GM18499 (cell line): Measurements from ENCODE around the gene PTPN3.
"Not testable (repeated sequence)": the region's sequence is repeated elsewhere in the genome, so short reads cannot be mapped to it uniquely, and the experiment has no call there.

ENCODE experiments used
- ATAC-seq: cut with Tn5 transposase; IDR thresholded peaks from one replicate; pipeline ENCODE4 v1.9.1; 2021; ENCODE audit warnings: moderate number of reproducible peaks; ENCODE audit not compliant: insufficient read depth, unreplicated experiment

Gene PTPN3

DNA sequence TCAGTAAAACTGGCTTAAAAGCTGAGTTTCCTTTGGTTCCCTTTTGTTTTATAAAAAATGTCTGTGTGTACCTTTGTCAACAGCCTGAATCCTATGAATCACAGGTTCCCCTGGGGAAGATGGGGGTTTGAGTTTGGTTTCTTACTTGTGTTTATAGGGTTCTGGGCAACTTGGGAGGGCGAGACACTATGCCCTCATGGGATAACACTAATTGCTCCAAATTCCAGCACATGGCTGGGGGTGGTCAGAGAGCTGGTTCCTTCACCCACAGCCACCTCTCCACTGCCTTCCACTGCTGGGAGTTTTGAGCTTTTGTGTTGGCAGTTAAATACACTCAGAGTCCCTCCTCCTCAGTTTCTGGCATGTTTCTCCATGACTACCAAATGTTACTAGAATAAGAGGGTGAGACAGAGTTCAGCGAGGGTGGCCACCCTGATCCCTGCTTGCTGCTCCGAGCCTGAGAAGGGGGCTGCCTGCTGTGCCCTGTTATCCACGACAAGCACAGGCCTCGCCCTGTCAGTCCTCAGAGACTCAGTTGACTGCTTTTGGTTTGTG, 94.3 kb downstream of the PTPN3 start:
- no peak for ATAC-seq

DNA sequence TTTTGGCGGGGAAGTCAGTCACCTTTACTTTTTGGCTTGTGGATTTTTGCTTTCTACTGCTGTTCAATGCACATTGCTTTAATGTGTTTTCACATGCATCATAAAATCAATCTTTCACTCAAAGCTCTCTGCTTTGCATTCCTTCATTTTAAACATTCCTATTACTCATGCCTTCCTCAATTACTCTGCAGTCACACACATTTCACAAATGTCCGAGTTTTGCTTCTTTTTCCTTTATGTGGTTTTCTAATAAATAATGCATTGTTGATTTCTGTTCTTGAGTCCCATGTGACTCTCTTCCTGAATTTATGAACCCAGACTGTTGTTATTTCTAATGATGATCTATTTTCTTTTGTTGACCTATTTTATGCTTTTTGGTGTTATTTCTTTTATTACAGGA, 95.0 kb downstream of the PTPN3 start:
- ATAC-seq: no peak

GRCh38 chr9:109401990-109402318, 96.2 kb downstream of the PTPN3 start:
- no peak for ATAC-seq

GRCh38 chr9:109401169-109401989, 96.7 kb downstream of the PTPN3 start:
- no peak for ATAC-seq

GRCh38 chr9:109399258-109399767, 98.8 kb downstream of the PTPN3 start:
- peak; percentile 48 for ATAC-seq

GRCh38 chr9:109391176-109391575, 106.9 kb downstream of the PTPN3 start:
- no peak for ATAC-seq

GRCh38 chr9:109387856-109388255, 110.3 kb downstream of the PTPN3 start:
- no peak for ATAC-seq

DNA sequence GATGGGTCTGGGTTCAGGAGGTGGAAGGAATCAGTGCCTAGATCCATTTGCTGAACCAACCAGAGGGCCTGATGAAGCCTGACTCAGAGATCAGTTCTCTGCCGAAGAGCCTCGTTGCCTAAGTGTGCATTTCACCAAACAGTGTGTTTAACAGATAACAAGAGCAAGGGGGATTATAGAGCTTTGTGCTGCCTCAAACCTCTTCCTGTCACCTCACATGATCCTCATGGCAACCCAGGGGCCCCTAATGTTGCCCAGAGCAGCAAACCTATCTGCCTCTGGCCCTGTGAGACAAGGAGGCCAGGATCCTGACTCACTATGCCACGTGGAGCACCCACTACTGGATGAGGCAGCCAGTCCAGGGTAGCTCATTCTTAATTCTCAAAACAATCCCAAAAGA, 110.9 kb downstream of the PTPN3 start:
- no peak for ATAC-seq

DNA sequence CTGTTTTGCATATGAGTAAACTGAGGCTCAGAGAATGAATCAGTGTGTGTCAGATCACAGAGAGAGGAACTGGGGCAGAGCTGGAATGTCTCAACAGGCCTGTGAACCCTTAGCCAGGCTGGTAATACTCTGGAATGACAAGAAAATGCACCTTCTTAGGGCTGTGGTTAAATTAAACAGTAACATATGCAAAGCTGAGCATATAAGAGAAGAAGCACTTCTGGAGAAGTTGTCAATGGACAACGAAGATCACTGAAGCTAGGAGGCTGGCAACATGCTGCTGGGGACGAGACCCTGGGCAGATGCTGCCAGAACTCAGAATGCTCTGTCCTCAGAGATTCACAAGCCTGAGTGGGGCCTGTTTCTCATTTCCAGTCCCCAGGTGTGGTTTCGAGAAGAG, 112.6 kb downstream of the PTPN3 start:
- no peak for ATAC-seq

DNA sequence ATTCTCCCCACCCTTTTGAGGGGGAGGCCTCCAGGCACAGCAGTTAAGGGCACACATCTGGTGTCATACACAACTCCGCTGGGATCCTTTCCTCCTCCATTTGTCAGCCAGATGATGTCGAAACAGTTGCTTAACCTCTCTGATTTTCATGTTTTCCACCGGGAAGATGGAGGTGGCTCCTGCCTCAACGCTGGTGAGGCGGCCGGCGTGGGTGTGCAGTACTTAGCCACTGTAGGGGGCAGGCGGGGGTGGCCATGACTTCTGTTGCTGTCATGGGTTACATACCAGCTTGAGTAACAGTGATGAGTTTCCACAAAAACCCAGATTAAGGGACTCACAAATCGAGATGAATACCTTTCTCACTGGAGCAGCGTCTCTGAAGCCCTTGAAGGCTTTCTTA, 114.2 kb downstream of the PTPN3 start:
- ATAC-seq: no peak

DNA sequence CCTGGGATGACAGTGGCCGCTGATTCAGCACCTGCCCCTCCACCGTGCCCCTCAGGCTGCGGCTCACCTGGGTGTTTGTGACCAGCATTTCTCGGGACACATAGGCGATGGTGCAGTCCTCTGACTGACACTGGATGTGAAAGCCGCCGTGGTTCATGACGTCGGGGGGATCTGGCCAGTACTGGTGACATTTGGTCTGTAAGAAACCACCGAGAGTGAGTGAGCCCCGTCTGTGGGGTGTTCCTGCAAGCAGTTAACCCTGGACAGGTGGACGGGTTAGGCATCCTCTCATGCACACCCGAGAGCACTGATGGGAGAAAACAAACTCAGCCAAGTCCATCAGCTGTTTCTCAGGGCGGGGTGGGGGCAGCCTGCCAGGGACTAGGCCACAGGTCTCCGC, 114.8 kb downstream of the PTPN3 start:
- ATAC-seq: no peak

DNA sequence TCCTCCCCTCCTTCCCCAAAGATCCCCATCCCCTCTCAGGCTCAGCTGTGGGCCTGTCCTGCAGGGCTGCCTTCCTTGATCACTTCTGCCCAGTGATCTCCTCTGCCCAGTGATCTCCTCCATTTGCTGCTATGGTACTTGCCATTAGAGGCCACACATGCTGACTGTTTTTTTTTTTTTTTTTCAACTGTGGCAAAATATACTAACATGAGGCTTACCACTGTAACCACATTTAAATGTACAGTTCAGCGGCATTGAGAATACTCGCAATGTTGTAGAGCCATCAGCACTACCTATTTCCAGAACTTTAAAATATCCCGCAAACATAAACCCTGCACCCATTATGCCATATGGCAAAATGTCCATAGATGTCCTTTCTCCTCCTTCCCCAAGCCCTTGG, 115.5 kb downstream of the PTPN3 start:
- ATAC-seq: no peak

- ATAC-seq: no peak
Measured at GRCh38 chr9:109382182-109382581, 115.9 kb downstream of the PTPN3 start.

DNA sequence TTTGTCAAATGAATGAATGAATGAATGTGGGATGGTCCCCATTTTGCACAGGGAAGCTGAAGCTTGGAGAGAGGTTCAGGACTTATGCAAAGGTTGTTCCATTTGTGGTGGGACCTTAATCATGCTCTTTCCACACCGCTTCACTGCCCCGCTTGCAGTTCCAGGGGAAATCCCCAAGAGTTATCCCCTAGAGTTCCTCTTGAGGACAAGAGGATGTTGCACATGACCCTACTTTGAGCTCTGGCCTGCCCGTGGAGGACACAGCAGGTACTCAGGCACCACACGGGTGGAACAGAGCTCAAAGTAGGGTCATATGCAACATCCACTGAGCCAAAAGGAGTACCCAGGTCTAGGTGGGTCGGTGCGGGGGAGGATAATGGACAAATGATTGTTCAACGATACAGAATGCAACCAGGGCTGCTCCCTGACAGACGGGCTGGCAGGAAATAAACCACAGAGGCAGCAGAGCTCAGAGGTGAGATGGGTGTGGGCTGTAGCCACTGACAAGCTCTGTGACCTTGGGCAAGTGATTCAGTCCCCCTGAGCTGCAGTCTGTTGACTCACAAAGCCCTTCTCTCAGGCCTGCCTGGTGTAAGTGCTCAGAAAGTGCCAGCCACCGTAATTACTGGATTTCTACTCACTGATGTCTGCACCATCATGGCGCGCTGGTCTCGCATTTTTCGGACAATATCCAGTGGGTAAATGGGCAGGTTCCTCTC, 116.9 kb downstream of the PTPN3 start:
- peak; percentile 39 for ATAC-seq

DNA sequence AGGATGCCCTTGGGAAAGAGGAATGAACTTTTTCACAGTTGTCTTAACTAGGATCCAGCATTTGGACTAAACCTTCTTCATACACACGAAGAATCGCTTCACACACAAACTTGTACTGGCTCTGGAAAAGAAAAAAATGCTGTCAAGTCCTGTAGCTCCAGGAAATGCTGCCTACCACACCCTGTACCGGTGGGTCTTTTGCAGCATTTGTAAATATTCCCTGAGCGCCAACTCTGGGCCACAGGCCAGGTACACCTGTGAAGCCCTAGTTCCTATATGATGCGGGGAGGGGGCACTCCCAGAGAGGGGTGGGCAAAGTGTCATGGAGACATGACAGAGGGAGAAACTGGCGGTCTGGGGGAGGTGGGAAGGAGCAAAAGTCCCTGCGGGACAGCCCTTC, 118.6 kb downstream of the PTPN3 start:
- ATAC-seq: no peak

DNA sequence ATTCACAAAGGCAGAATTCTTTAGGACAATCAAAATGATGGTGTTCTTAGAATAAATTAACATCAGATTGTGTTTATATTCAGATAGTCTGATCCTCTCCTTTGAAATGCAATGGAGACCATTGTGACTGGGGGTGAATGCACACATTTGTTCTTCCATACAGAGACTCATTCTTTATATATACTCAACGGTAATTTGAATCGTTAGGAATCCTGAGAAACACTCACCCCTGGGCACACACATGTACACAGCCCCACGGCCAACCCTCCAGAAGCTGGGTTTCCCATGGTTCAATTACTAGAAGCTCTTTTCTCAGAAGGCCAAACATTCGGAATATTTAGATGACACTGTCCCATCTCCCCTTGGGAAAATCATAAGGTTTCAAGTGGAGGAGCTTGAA, 119.8 kb downstream of the PTPN3 start:
- no peak for ATAC-seq

GRCh38 chr9:109372246-109372645, 125.9 kb downstream of the PTPN3 start:
- no peak for ATAC-seq

- ATAC-seq: no peak
Measured at GRCh38 chr9:109371374-109371773, 126.7 kb downstream of the PTPN3 start.

- ATAC-seq: peak; percentile 81
Measured at GRCh38 chr9:109369285-109369684, 128.8 kb downstream of the PTPN3 start.

- ATAC-seq: no peak
Measured at GRCh38 chr9:109360771-109361170, 137.3 kb downstream of the PTPN3 start.

DNA sequence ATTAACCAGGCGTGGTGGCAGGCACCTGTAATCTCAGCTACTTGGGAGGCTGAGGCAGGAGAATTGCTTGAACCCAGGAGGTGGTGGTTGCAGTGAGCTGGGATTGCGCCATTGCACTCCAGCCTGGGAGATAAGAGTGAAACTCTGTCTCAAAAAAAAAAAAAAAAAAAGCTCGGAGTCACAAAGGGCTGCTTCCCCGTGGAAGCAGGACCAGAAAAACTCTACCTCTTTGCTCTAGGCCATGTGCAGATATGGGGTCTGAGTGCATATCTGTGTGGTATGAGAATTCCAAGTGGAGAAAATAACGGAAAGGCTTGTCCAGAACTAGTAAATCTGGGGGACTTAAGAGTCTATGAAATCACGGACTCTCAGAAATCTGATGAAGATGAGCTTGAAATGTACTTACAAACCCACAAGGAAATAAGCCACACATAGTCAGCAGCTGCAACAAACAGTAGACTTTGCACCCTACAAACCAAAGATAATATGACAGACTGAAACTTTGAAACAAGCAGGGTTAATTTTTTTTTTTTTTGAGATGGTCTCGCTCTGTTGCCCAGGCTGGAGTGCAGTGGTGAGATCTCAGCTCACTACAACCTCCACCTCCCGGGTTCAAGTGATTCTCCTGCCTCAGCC, 139.0 kb downstream of the PTPN3 start:
- not testable (repeated sequence) for ATAC-seq
